Activated T-helper 1 cell treated with anti-CD3 and anti-CD28 coated beads, Interleukin-2, amount 50 U/mL, for 16 hours (primary cell): ENCODE data around the gene TMEM271.

ENCODE experiments used
- DNase-seq, 2 donors: peaks; one replicate each; pipeline ENCODE4 v3.0.0-alpha.2; 2020; ENCODE audit warnings: low read depth in 1 of 2, low spot score in 1 of 2

Gene TMEM271

DNA sequence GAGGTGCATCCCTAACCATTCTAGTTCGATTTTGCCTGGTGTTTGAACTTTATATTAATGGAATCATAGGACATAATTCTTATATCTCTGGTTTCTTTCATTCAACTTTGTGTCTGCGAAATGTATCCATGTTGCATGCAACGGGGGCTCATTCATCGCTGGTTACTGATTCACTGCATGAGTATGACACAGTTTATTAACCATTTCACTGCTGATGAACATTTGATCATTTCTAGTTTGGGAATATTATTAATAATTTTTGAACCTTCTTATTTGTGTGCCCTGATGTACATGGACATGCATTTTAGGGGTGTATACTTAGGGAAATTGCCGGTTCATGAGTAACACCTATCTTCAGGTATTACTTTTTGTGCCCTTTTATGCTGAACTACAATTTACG is 5.1 kb upstream of the TMEM271 start:
- DNase-seq = no peak

GRCh38 chr4:579543-580175 is 3.6 kb upstream of the TMEM271 start:
- no peak for DNase-seq

- no peak for DNase-seq
These were observed 2.7 kb upstream of the TMEM271 start for GRCh38 chr4:578451-579443.

- no peak for DNase-seq
These were observed 1.7 kb upstream of the TMEM271 start for GRCh38 chr4:577499-578450.

DNA sequence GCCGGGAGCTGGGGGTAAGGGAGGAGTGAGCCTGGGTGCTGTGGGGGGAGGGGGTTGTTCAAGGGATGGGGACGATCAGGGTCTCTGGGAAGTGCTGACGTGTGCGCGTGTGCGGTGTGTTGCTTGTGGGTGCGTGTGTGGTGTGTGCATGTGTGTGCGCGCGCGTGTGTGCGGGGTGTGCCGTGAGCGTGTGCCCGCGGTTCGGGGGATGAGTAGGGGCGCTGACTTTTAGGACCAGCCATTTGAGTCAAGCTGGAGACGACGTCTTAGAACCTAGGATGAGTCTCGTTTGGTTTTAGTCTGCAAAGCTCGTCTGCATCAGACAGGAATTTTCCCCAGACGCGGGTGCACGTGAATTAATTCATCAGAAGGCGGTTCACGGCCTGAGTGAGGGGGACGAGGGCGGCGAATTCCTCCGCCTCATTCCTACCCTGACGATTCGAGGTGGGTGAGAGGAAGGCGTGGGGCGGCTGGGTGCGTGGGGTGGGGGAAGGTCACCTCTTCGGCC is 950 bp upstream of the TMEM271 start:
- DNase-seq = no peak

DNA sequence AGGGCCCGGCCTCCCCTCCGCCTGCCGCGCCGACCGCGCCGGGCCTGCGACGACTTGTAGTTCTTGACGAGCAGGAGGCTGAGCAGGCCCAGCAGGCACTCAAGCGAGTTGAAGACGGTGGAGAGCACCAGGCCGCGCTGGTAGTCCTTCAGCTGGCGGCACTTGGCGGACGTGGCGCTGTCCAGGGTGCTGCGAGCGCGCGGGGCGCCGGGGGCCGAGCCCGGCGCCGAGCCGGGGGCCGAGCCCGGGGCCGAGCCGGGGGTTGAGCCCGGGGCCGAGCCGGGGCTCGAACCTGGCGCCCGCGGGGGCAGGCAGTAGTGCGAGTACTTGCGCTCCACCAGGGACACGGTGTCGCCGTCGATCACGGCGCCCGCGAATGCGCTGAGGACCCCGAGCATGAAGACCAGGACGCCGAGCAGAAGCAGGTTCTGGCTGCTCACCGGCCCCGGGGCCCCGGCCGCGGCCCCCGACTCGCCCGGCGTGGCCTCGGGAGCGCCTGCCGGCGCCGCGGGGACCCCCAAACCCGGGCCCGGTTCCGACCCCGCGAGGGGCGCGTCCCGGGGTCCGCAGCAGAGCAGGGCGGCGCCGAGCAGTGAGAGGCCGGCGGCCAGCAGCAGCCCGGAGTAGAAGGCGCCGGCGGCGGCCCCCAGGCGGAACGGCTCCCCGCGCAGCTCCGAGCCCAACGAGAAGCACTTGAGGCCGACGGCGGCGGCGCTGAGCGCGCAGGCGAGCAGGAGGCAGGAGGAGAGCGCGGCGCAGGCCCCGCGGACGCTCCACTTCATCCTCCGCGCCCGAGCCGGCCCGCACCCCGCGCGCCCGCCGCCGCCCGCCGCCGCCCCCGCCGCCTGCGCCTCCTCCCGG is 584 bp downstream of the TMEM271 start:
- no peak for DNase-seq

- no peak for DNase-seq
These were observed 1.5 kb downstream of the TMEM271 start for GRCh38 chr4:574346-575161.

- DNase-seq = no peak
These were observed 2.8 kb downstream of the TMEM271 start for GRCh38 chr4:573122-573892.

- no peak for DNase-seq
These were observed 3.5 kb downstream of the TMEM271 start for GRCh38 chr4:572594-572993.

DNA sequence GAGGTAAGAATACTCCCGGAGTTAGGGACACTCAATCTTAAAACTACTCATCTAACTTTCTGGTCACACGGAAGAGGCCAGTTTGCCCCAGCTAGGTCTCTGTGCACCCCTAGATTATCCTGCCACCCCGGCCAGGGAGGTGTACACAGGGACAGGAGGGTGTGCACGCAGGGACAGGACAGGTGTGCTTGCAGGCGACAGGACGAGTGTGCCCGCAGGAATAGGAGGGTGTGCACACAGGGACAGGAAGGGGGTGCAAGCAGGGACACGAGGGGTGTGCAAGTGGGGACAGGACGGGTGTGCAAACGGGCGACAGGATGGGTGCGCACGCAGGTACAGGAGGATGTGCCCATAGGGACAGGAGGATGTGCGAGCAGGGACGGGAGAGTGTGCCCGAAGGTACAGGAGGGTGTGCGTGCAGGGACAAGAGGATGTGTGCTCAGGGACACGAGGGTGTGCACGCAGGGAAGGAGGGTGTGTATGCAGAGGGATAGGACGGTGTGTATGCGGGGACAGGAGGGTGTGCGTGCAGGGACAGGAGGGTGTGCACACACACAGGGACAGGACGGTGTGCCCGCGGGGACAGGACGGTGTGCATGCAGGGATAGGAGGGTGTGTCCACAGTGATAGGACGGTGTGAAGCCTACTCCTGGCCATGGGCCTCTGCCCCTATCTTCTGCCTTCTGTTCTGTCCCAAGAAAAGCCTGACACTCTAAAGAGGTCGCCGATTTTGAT is 4.1 kb downstream of the TMEM271 start:
- DNase-seq = no peak

DNA sequence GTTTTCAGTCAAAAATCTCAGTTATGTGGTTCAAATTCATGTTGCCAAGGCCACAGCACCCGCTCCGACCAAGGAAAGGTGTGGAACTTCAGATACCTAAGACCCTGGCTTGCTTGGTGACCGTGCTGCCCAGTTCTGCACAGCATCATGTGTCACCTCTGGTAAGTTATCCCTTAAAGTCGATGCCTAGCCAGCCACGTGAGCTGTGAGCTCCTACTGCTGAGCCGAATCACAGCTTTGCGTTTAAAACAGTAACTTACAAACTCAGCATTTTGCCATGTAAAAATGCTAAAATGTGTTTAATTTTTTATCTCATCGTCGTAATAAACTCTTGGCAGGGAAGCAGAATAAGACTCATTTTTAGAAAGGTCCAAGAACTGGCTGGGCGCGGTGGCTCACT is 5.3 kb downstream of the TMEM271 start:
- DNase-seq = no peak

- no peak for DNase-seq
These were observed 6.0 kb downstream of the TMEM271 start for GRCh38 chr4:569958-570667.

GRCh38 chr4:568962-569361 is 7.1 kb downstream of the TMEM271 start:
- DNase-seq = no peak

- DNase-seq = no peak
These were observed 7.8 kb downstream of the TMEM271 start for GRCh38 chr4:568351-568652.

GRCh38 chr4:567457-568350 is 8.4 kb downstream of the TMEM271 start:
- no peak for DNase-seq

- no peak for DNase-seq
These were observed 9.4 kb downstream of the TMEM271 start for GRCh38 chr4:566508-567295.
